ENCODE data around the gene SLAMF7. TPM values are rescaled to one million over a fixed set of nuclear protein-coding genes. Genes with fewer than 3 reads are reported as not detected.

SLAMF7 gene
- total and polyA plus RNA-seq, 10 of the 15 experiments (the other 5 are each of a cell fraction or from before 2014, with no cell fraction given), result 66.6 to 284 (median 108) TPM

DNA sequence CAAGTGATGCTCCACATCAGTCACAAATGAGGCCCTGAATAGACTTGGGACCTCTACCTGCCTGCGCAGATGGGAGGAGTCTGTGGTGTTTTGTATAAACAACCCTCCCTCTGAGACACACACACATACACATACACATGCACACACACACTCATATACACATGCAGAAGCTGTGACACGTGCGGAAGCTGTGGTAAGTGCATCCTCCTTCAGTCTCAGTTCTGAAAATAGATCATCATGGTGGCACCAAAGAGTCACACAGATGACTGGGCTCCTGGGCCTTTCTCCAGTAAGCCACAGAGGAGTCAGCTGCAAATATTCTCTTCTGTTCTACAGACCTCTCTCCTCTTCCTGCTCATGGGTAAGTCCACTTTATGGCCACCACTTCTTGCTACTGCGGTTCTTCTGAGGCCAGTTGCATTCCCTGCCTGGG, 56.9 kb downstream of the SLAMF7 start, which contains the start of gene LY9 (continued):
- no peak for TF ChIP-seq RFX5 (IDR thresholded peaks at IDR 0.05; ENCODE audit: low read depth, low read length)
- no peak for TF ChIP-seq NFXL1 (IDR thresholded peaks at IDR 0.05; ENCODE audit: borderline replicate concordance)
- TF ChIP-seq NR2F1 (conservative IDR thresholded peaks at IDR 0.05), result peak; percentile 80
- peak; percentile 87; the same call in 1 of the 2 replicates for TF ChIP-seq NFIC (IDR thresholded peaks at IDR 0.05; ENCODE audit: low read depth, low read length)
- TF ChIP-seq KLF5 (IDR thresholded peaks at IDR 0.05; ENCODE audit: partially characterized antibody), result peak; percentile 95
- TF ChIP-seq, protein P1, sequence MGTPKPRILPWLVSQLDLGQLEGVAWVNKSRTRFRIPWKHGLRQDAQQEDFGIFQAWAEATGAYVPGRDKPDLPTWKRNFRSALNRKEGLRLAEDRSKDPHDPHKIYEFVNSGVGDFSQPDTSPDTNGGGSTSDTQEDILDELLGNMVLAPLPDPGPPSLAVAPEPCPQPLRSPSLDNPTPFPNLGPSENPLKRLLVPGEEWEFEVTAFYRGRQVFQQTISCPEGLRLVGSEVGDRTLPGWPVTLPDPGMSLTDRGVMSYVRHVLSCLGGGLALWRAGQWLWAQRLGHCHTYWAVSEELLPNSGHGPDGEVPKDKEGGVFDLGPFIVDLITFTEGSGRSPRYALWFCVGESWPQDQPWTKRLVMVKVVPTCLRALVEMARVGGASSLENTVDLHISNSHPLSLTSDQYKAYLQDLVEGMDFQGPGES (IDR thresholded peaks at IDR 0.05), result no peak
- no peak for TF ChIP-seq ZBTB33 (IDR thresholded peaks at IDR 0.05)
- no peak for TF ChIP-seq RAD21 (IDR thresholded peaks at IDR 0.05; ENCODE audit: insufficient read depth, low read depth, low read length)
- TF ChIP-seq STAT3 (IDR thresholded peaks at IDR 0.05; ENCODE audit: low read depth, low read length), result 0 out of 2 replicates have a peak, but pooled peaks have one; percentile 51
- TF ChIP-seq, protein P2, sequence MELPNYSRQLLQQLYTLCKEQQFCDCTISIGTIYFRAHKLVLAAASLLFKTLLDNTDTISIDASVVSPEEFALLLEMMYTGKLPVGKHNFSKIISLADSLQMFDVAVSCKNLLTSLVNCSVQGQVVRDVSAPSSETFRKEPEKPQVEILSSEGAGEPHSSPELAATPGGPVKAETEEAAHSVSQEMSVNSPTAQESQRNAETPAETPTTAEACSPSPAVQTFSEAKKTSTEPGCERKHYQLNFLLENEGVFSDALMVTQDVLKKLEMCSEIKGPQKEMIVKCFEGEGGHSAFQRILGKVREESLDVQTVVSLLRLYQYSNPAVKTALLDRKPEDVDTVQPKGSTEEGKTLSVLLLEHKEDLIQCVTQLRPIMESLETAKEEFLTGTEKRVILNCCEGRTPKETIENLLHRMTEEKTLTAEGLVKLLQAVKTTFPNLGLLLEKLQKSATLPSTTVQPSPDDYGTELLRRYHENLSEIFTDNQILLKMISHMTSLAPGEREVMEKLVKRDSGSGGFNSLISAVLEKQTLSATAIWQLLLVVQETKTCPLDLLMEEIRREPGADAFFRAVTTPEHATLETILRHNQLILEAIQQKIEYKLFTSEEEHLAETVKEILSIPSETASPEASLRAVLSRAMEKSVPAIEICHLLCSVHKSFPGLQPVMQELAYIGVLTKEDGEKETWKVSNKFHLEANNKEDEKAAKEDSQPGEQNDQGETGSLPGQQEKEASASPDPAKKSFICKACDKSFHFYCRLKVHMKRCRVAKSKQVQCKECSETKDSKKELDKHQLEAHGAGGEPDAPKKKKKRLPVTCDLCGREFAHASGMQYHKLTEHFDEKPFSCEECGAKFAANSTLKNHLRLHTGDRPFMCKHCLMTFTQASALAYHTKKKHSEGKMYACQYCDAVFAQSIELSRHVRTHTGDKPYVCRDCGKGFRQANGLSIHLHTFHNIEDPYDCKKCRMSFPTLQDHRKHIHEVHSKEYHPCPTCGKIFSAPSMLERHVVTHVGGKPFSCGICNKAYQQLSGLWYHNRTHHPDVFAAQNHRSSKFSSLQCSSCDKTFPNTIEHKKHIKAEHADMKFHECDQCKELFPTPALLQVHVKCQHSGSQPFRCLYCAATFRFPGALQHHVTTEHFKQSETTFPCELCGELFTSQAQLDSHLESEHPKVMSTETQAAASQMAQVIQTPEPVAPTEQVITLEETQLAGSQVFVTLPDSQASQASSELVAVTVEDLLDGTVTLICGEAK (IDR thresholded peaks at IDR 0.05; ENCODE audit: borderline replicate concordance), result no peak
- TF ChIP-seq ZNF384 (IDR thresholded peaks at IDR 0.05; ENCODE audit: borderline replicate concordance, low read depth, low read length), result no peak
- peak; percentile 91 for TF ChIP-seq MTA2 (IDR thresholded peaks at IDR 0.05; ENCODE audit: low read depth)
- no peak for TF ChIP-seq SUZ12 (IDR thresholded peaks at IDR 0.05; ENCODE audit: unreplicated experiment)
- peak; percentile 65 for TF ChIP-seq JUNB (IDR thresholded peaks at IDR 0.05)
- TF ChIP-seq USF2 (IDR thresholded peaks at IDR 0.05; ENCODE audit: borderline replicate concordance, low read depth, low read length), result peak; percentile 24; the same call in 1 of the 2 replicates
- TF ChIP-seq ZBED1 (IDR thresholded peaks at IDR 0.05; ENCODE audit: borderline replicate concordance), result peak; percentile 96
- no peak for TF ChIP-seq WRNIP1 (IDR thresholded peaks at IDR 0.05; ENCODE audit: borderline replicate concordance, low read depth, low read length)
- TF ChIP-seq EGR1 (IDR thresholded peaks at IDR 0.05; ENCODE audit: borderline replicate concordance in 1 of 2, low read depth in 2 of 2, low read length in 2 of 2), result peak in 1 of 2 experiments; percentile 69; a peak in 1 of 3 replicates
- TF ChIP-seq PAX8 (IDR thresholded peaks at IDR 0.05), result peak; percentile 95
- TF ChIP-seq ZZZ3 (IDR thresholded peaks at IDR 0.05; ENCODE audit: control insufficient read depth, insufficient read length, low read depth), result no peak
- TF ChIP-seq HDGF (IDR thresholded peaks at IDR 0.05), result no peak
- TF ChIP-seq EED (IDR thresholded peaks at IDR 0.05; ENCODE audit: low read depth), result peak; percentile 96
- peak; percentile 99 for TF ChIP-seq TBL1XR1 (IDR thresholded peaks at IDR 0.05; ENCODE audit: low read depth, low read length)

All from GM12878 (cell line).